ENCODE results near the gene PPP5C.

The PPP5C gene

GRCh38 chr19:46337487-46337886 lies 9.4 kb upstream of the PPP5C start:
- no peak for DNase-seq

GRCh38 chr19:46339446-46339845 lies 7.4 kb upstream of the PPP5C start:
- no peak for DNase-seq

- DNase-seq, result no peak
Measured at GRCh38 chr19:46340051-46340659, 6.7 kb upstream of the PPP5C start.

- DNase-seq, result no peak
Measured at GRCh38 chr19:46341937-46342336, 5.0 kb upstream of the PPP5C start.

- no peak for DNase-seq
Measured at GRCh38 chr19:46344363-46344762, 2.5 kb upstream of the PPP5C start.

GRCh38 chr19:46345157-46345556 lies 1.7 kb upstream of the PPP5C start:
- no peak for DNase-seq

- DNase-seq, result no peak
Measured at GRCh38 chr19:46347572-46347883, 641 bp downstream of the PPP5C start.

- no peak for DNase-seq
Measured at GRCh38 chr19:46347985-46348384, 1.1 kb downstream of the PPP5C start.

GRCh38 chr19:46349311-46349993 lies 2.6 kb downstream of the PPP5C start:
- DNase-seq, result no peak

- DNase-seq, result no peak
Measured at GRCh38 chr19:46350029-46350757, 3.3 kb downstream of the PPP5C start.

GRCh38 chr19:46350758-46351159 lies 3.9 kb downstream of the PPP5C start:
- DNase-seq, result peak in 1 of 6 experiments; percentile 45

- DNase-seq, result peak in 3 of 6 experiments; percentile 30 to 43 (median 31)
Measured at GRCh38 chr19:46351241-46352041, 4.6 kb downstream of the PPP5C start.

- no peak for DNase-seq
Measured at GRCh38 chr19:46353730-46354528, 7.0 kb downstream of the PPP5C start.

GRCh38 chr19:46355234-46356148 lies 8.6 kb downstream of the PPP5C start:
- no peak for DNase-seq

GRCh38 chr19:46356149-46357055 lies 9.5 kb downstream of the PPP5C start:
- no peak for DNase-seq

GRCh38 chr19:46357846-46358583 lies 11.1 kb downstream of the PPP5C start:
- no peak for DNase-seq

- DNase-seq, result peak in 3 of 6 experiments; percentile 42 to 67 (median 67)
Measured at GRCh38 chr19:46361915-46362314, 15.0 kb downstream of the PPP5C start.

- DNase-seq, result no peak
Measured at GRCh38 chr19:46364359-46364758, 17.5 kb downstream of the PPP5C start.

GRCh38 chr19:46365561-46365960 lies 18.7 kb downstream of the PPP5C start:
- DNase-seq, result no peak

Measured in stimulated activated naive CD4-positive, alpha-beta T cell (primary cell).